ENCODE measurements around the gene SLC35F6.
A peak's percentile ranks its signal among the peaks of the same experiment; 100 is the strongest.
"Not testable (repeated sequence)": the region's sequence is repeated elsewhere in the genome, so short reads cannot be mapped to it uniquely, and the experiment has no call there.

Gene SLC35F6

DNA sequence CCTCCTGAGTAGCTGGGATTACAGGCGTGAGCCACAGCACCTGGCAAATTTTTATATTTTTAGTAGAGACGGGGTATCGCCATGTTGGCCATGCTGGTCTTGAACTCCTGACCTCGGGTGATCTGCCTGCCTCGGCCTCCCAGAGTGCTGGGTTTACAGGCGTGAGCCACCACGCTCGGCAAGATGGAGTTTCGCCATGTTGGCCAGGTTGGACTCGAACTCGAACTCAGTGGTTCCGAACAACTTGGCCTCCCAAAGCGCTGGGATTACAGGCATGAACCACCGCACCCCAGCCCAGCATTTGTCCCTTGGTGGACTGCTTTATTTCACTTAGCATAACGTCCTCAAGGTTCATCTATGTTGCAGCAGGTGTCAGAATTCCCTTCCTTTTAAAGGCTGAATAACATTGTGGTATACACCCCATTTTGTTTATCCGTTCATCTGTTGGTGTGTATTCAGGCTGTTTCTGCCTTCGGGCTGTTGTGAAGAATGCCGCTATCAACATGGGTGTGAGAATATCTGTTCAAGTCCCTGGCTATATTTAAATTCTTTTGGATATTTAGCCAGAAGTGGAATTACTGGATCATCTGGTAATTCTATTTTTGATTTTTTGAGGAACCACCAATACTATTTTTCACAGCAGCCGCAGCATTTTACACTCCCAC lies 20.6 kb downstream of the SLC35F6 start:
- H3K4me3 ChIP-seq (replicated peaks; ENCODE audit: low read depth, low read length): peak overlapping the region; percentile 75
- DNase-seq (ENCODE audit: low read depth): no peak
- TF ChIP-seq, protein P1, sequence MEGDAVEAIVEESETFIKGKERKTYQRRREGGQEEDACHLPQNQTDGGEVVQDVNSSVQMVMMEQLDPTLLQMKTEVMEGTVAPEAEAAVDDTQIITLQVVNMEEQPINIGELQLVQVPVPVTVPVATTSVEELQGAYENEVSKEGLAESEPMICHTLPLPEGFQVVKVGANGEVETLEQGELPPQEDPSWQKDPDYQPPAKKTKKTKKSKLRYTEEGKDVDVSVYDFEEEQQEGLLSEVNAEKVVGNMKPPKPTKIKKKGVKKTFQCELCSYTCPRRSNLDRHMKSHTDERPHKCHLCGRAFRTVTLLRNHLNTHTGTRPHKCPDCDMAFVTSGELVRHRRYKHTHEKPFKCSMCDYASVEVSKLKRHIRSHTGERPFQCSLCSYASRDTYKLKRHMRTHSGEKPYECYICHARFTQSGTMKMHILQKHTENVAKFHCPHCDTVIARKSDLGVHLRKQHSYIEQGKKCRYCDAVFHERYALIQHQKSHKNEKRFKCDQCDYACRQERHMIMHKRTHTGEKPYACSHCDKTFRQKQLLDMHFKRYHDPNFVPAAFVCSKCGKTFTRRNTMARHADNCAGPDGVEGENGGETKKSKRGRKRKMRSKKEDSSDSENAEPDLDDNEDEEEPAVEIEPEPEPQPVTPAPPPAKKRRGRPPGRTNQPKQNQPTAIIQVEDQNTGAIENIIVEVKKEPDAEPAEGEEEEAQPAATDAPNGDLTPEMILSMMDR (IDR thresholded peaks at IDR 0.05; ENCODE audit: low read length, missing control alignments): no peak

- TF ChIP-seq, protein P1 (IDR thresholded peaks at IDR 0.05; ENCODE audit: low read length, missing control alignments): no peak
- DNase-seq (ENCODE audit: low read depth): peak; percentile 100
- peak within 1 kb of the TSS; percentile 75 for H3K4me3 ChIP-seq (replicated peaks; ENCODE audit: low read depth, low read length)
Measured at GRCh38 chr2:26785431-26786206, 21.5 kb downstream of the SLC35F6 start, which contains the start of gene CENPA. Gene CENPA (plus strand): TSS chr2:26786056. CDS start chr2:26786197, 141 bp downstream.

DNA sequence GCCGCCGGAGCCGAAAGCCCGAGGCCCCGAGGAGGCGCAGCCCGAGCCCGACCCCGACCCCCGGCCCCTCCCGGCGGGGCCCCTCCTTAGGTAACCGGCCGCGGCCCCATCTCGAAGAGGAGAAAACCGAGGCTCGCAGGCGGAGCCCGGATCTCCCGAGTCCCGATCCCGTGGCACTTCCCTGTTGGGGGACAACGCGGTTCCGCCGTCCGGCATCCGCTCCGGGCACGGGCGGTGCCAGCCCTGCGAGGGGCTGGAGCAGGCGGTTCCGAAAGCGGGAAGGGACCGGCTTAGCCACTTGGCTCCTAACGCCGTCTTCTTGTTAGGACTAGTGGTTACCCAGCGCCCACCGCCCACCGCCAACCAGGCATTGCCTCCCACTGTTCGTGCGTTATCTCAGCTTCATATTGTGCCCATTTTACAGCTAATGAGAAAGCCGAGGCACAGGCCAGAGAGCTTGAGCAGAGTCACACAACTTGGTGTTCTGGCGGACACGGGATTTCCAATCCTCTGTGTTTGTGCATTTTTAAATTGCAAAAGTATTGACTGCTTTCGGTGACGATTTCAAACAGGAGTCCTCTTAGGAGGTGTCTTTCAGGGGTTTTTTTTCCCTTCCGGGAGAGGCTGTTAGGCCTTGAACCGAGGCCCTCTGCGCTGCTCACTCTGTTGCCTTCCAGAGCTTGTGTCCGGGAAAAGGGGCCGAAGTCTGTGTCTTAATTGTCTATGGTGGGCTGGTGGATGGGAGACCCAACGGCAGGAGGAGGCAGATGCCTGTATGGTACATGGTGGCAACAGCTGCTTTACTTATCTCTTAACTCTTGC lies 22.3 kb downstream of the SLC35F6 start:
- DNase-seq (ENCODE audit: low read depth): no peak
- TF ChIP-seq, protein P1 (IDR thresholded peaks at IDR 0.05; ENCODE audit: low read length, missing control alignments): no peak
- H3K4me3 ChIP-seq (replicated peaks; ENCODE audit: low read depth, low read length): peak overlapping the region; percentile 75

- TF ChIP-seq, protein P1 (IDR thresholded peaks at IDR 0.05; ENCODE audit: low read length, missing control alignments): no peak
- peak; percentile 60 for DNase-seq (ENCODE audit: low read depth)
Measured at GRCh38 chr2:26792720-26793119, 28.6 kb downstream of the SLC35F6 start.

GRCh38 chr2:26793518-26793917 lies 29.4 kb downstream of the SLC35F6 start:
- TF ChIP-seq, protein P1 (IDR thresholded peaks at IDR 0.05; ENCODE audit: low read length, missing control alignments): no peak
- DNase-seq (ENCODE audit: low read depth): no peak
- no peak overlapping the region for H3K4me3 ChIP-seq (replicated peaks; ENCODE audit: low read depth, low read length)

More at GRCh38 chr2:26792720-26793119, 28.6 kb downstream of the SLC35F6 start:
- no peak overlapping the region for H3K4me3 ChIP-seq (replicated peaks; ENCODE audit: low read depth, low read length)

- H3K4me3 ChIP-seq (replicated peaks; ENCODE audit: low read depth, low read length); DNase-seq (ENCODE audit: low read depth): not testable (repeated sequence)
Measured at GRCh38 chr2:26795135-26795534, 31.1 kb downstream of the SLC35F6 start.

DNA sequence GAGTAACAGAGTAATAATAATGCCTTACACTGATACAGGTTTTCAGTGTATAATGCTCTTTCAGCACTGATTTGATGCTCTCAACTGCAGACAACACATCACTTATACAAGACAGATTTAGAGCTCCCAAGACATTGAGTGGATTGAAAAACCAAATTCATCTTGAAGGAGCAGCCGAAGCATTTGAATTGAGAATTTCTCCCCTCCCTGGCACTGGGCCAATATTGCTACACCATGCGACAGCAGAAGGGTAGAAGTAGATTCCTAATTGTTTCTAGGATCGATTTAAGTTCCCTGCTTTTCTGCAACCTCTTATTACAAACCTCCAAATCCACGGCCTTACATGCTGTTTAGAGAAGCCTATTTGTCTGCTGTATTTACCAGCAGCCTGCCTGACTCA lies 37.2 kb downstream of the SLC35F6 start:
- H3K4me3 ChIP-seq (replicated peaks; ENCODE audit: low read depth, low read length): no peak overlapping the region
- no peak for DNase-seq (ENCODE audit: low read depth)
- TF ChIP-seq, protein P1 (IDR thresholded peaks at IDR 0.05; ENCODE audit: low read length, missing control alignments): no peak
